Aorta (tissue), 5 donors: Measurements from ENCODE around the gene TTC16. TPM values are rescaled to one million over a fixed set of nuclear protein-coding genes. Genes with fewer than 3 reads are reported as not detected.

Experiments used
- ATAC-seq: fragments of 200-7000 bp; cut with Tn5 transposase; one replicate; pipeline ENCODE4 v1.9.1; 2022; ENCODE audit warnings: moderate library complexity; ENCODE audit not compliant: low FRiP score
- DNase-seq, 2 donors: peaks; one replicate each; pipeline ENCODE4 v3.0.0-alpha.2; 2020
- H3K27ac ChIP-seq, 2 donors: one replicate each; pipeline ENCODE4 v1.5.1; 2013; ENCODE audit warnings: low read length in 2 of 2, mild to moderate bottlenecking in 2 of 2, moderate library complexity in 2 of 2, control low read depth in 1 of 2, inconsistent platforms in 1 of 2, low read depth in 1 of 2
- H3K27me3 ChIP-seq, 2 donors: one replicate each; pipeline ENCODE4 v1.6.1; 2013; ENCODE audit warnings: control low read depth in 1 of 2, low read length in 1 of 2, mild to moderate bottlenecking in 1 of 2, moderate library complexity in 1 of 2; ENCODE audit not compliant: insufficient read depth in 2 of 2, control insufficient read depth in 1 of 2
- H3K36me3 ChIP-seq, 2 donors: one replicate each; pipeline ENCODE4 v1.6.1; 2013; ENCODE audit warnings: control low read depth in 1 of 2, low read length in 1 of 2, mild to moderate bottlenecking in 1 of 2; ENCODE audit not compliant: insufficient read depth in 2 of 2, control insufficient read depth in 1 of 2
- H3K4me1 ChIP-seq, 2 donors: one replicate each; pipeline ENCODE4 v1.6.1; 2013; ENCODE audit warnings: low read length in 2 of 2, control low read depth in 1 of 2, mild to moderate bottlenecking in 1 of 2, moderate library complexity in 1 of 2; ENCODE audit not compliant: insufficient read depth in 2 of 2, control insufficient read depth in 1 of 2
- H3K4me3 ChIP-seq, 2 donors: one replicate each; pipeline ENCODE4 v1.5.1; 2013; ENCODE audit warnings: low read length in 2 of 2, control low read depth in 1 of 2, mild to moderate bottlenecking in 1 of 2
- H3K9me3 ChIP-seq: one replicate; pipeline ENCODE4 v1.6.1; 2013; ENCODE audit warnings: mild to moderate bottlenecking, low read length; ENCODE audit not compliant: control insufficient read depth
- WGBS, 2 donors: extraction: QIAGEN DNeasy Blood & Tissue Kit; methylation state at CpG; one replicate each; pipeline ENCODE4 v1.1.7; 2013; 5-methylcytosine and 5-hydroxymethylcytosine counted together
- intact Hi-C, 2 donors: fragments of 100-400 bp; cut with DNase I; formaldehyde crosslinking; loops; one replicate each; pipeline versions ENCODE4 v1.14.2 to v1.15.0; 2022
- long read RNA-seq, 2 donors: library from polyadenylated mRNA; unstranded; transcript quantifications; one replicate each; pipeline ENCODE4 v2.0.0, GENCODE V29; 2020 to 2021
- polyA plus RNA-seq, 2 donors: library from polyadenylated mRNA; stranded (reverse); fragments of 200-250 nt; gene quantifications; one replicate each; pipeline ENCODE4 v1.2.3, GENCODE V29; 2013
- total RNA-seq, 2 donors: library from RNA; stranded (reverse); fragmentation: NEBNext Ultra II Directional; extraction: Animal tissue kit (Norgen Biotek cat#: 25700); gene quantifications; one replicate each; pipeline ENCODE4 v1.2.1, GENCODE V29; 2021
- donor health status: healthy with polysubstance abuse.
- donor health status: Bipolar disorder and iron deficiency.
- donor health status: DM: no; HTN: no; CAD: no.
- donor health status: DM: no; HTN: no; CAD: no.
- donor health status: DM: yes; HTN: yes; CAD: no.

Gene TTC16
- total RNA-seq (under 1 TPM; 0.16 to 0.30 TPM), polyA plus RNA-seq (not detected)
- long read RNA-seq, donor 1 = 0 reads
- long read RNA-seq, donor 2 = 0 reads

- peak within 1 kb of the TSS; percentile 39 to 52 for H3K4me3 ChIP-seq
- no peaks in the 10 kb centered on the region for H3K36me3 ChIP-seq
- no peaks in the 10 kb centered on the region for H3K27me3 ChIP-seq
- peak within 1 kb of the TSS in 1 of 2 donors; percentile 49 for H3K27ac ChIP-seq
- DNase-seq (peak; percentile 99 to 100), ATAC-seq (peak; percentile 97)
- intact Hi-C loops = loop anchor here in 1 of 2 donors (5.0 kb wide), 1 partner anchor 103 kb away; the partner anchor contains the start of gene STXBP1
- no peaks in the 10 kb centered on the region for H3K9me3 ChIP-seq
- H3K4me1 ChIP-seq = no peaks in the 10 kb centered on the region
- WGBS, 2 donors = 2% methylated on average over 64 to 65 of the region's 65 CpGs
Measured at GRCh38 chr9:127715470-127716337, at the start of gene TTC16, which contains the start of gene PTRH1. Gene TTC16, plus strand, starts transcription at chr9:127716079. Its CDS starts 67 bp downstream, at chr9:127716146. Gene PTRH1, minus strand, starts transcription at chr9:127715663. Its CDS starts 24 bp downstream, at chr9:127715639.

- Histone ChIP-seq H3K36me3 (peaks cover 0 to 1% of the 10 kb centered on the region in 2 donors), H3K9me3 (no peaks in the 10 kb centered on the region), H3K4me1 (no peaks in the 10 kb centered on the region), H3K4me3 (no peak overlapping the region), H3K27me3 (no peaks in the 10 kb centered on the region), H3K27ac (no peak overlapping the region)
- WGBS, 2 donors = 59 to 69% methylated on average over 3 of the region's 3 CpGs
- DNase-seq = no peak
- intact Hi-C loops = no loop called here
- ATAC-seq = no peak
Measured at GRCh38 chr9:127667127-127667844, 48.6 kb upstream of the TTC16 start.

GRCh38 chr9:127667906-127668305 lies 48.0 kb upstream of the TTC16 start:
- WGBS, 2 donors = 90 to 92% methylated on average over 18 of the region's 18 CpGs
- Histone ChIP-seq H3K4me1 (no peaks in the 10 kb centered on the region), H3K27me3 (no peaks in the 10 kb centered on the region), H3K9me3 (no peaks in the 10 kb centered on the region), H3K4me3 (no peak overlapping the region), H3K36me3 (peaks cover 0 to 2% of the 10 kb centered on the region in 2 donors), H3K27ac (no peak overlapping the region)
- intact Hi-C loops = no loop called here
- ATAC-seq = no peak
- no peak for DNase-seq

- no peaks in the 10 kb centered on the region for H3K27me3 ChIP-seq
- H3K27ac ChIP-seq = no peak overlapping the region
- intact Hi-C loops = no loop called here
- H3K36me3 ChIP-seq = peaks cover 0 to 4% of the 10 kb centered on the region in 2 donors
- ATAC-seq (no peak), DNase-seq (no peak)
- no peak overlapping the region for H3K4me3 ChIP-seq
- no peaks in the 10 kb centered on the region for H3K4me1 ChIP-seq
- 83 to 88% methylated on average over 7 of the region's 7 CpGs for WGBS, 2 donors
- no peaks in the 10 kb centered on the region for H3K9me3 ChIP-seq
Measured at GRCh38 chr9:127673234-127673633, 42.6 kb upstream of the TTC16 start.

GRCh38 chr9:127676638-127677037 lies 39.2 kb upstream of the TTC16 start:
- Histone ChIP-seq H3K4me3 (no peak overlapping the region), H3K27me3 (no peaks in the 10 kb centered on the region), H3K27ac (no peak overlapping the region), H3K4me1 (no peaks in the 10 kb centered on the region), H3K36me3 (peaks cover 0 to 9% of the 10 kb centered on the region in 2 donors), H3K9me3 (no peaks in the 10 kb centered on the region)
- no peak for ATAC-seq
- intact Hi-C loops = no loop called here
- DNase-seq = no peak
- 82 to 87% methylated on average over 12 of the region's 12 CpGs for WGBS, 2 donors

GRCh38 chr9:127679506-127679905 lies 36.4 kb upstream of the TTC16 start:
- Histone ChIP-seq H3K4me1 (no peaks in the 10 kb centered on the region), H3K9me3 (no peaks in the 10 kb centered on the region), H3K27me3 (no peaks in the 10 kb centered on the region), H3K4me3 (no peak overlapping the region), H3K36me3 (peaks cover 0 to 8% of the 10 kb centered on the region in 2 donors), H3K27ac (no peak overlapping the region)
- intact Hi-C loops = no loop called here
- DNase-seq = no peak
- no peak for ATAC-seq
- WGBS, 2 donors = 81 to 85% methylated on average over 2 of the region's 2 CpGs

- Histone ChIP-seq H3K36me3 (peaks cover 0 to 8% of the 10 kb centered on the region in 2 donors), H3K27ac (no peak overlapping the region), H3K4me1 (no peaks in the 10 kb centered on the region), H3K27me3 (no peaks in the 10 kb centered on the region), H3K4me3 (no peak overlapping the region), H3K9me3 (no peaks in the 10 kb centered on the region)
- WGBS, 2 donors = 89 to 90% methylated on average over 11 of the region's 11 CpGs
- intact Hi-C loops = loop anchor here in 1 of 2 donors (10.0 kb wide), 1 partner anchor 55 kb away; no protein-coding TSS in a partner anchor
- ATAC-seq (no peak), DNase-seq (no peak)
Measured at GRCh38 chr9:127680226-127680625, 35.7 kb upstream of the TTC16 start.

- DNase-seq = no peak
- no peak for ATAC-seq
- H3K36me3 ChIP-seq = peaks cover 0 to 8% of the 10 kb centered on the region in 2 donors
- no peaks in the 10 kb centered on the region for H3K27me3 ChIP-seq
- no peak overlapping the region for H3K4me3 ChIP-seq
- no peak overlapping the region for H3K27ac ChIP-seq
- intact Hi-C loops = loop anchor here in 1 of 2 donors (10.0 kb wide), 1 partner anchor 56 kb away; no protein-coding TSS in a partner anchor
- 91 to 93% methylated on average over 9 of the region's 9 CpGs for WGBS, 2 donors
- no peaks in the 10 kb centered on the region for H3K9me3 ChIP-seq
- H3K4me1 ChIP-seq = no peaks in the 10 kb centered on the region
Measured at GRCh38 chr9:127680846-127681245, 35.0 kb upstream of the TTC16 start.
